ENCODE measurements around the gene WDR90. TPM values are rescaled to one million over a fixed set of nuclear protein-coding genes. Genes with fewer than 3 reads are reported as not detected.

The WDR90 gene
- polyA plus RNA-seq, 4 donors = 26.1 to 76.2 (median 35.0) TPM

DNA sequence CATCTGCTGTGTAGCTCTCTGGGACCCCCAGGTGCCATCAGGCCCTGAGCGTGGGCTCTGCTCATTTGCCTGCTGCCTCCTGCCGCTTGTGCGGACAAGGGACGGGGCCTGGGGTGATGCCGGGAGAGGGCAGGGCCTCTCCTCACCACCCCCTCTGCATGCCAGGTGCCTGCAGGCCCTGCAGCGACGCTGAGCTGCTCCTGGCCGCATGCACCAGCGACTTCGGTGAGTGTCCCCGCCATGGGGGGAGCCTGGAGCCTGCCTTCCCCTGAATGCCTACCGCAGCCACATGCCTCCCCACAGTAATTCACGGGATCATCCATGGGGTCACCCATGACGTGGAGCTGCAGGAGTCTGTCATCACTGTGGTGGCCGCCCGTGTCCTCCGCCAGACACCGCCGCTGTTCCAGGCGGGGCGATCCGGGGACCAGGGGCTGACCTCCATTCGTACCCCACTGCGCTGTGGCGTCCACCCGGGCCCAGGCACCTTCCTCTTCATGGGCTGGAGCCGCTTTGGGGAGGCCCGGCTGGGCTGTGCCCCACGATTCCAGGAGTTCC is 67.7 kb downstream of the WDR90 start:
- no peak for DNase-seq (ENCODE audit: low read depth in 4 of 4, low spot score in 3 of 4)

Other genes with a start within 250 kb of the WDR90 start
- 10 to 100 TPM; 17.3 to 31.8 (median 22.7) TPM for gene DECR2, start 247.5 kb upstream of the WDR90 start, polyA plus RNA-seq (ENCODE audit: insufficient read length in 4 of 4)
- 100 to 1,000 TPM in 1 of 4 donors, 10 to 100 TPM in 3; 44.2 to 144 (median 76.4) TPM for gene RAB11FIP3, start 223.7 kb upstream of the WDR90 start, polyA plus RNA-seq (ENCODE audit: insufficient read length in 4 of 4)
- 10 to 100 TPM; 16.2 to 36.6 (median 23.5) TPM for gene CAPN15, start 121.7 kb upstream of the WDR90 start, polyA plus RNA-seq (ENCODE audit: insufficient read length in 4 of 4)
- gene PRR35, start 89.0 kb upstream of the WDR90 start, polyA plus RNA-seq (ENCODE audit: insufficient read length in 4 of 4) = 10 to 100 TPM in 1 of 4 donors, 1 to 10 TPM in 2, under 1 TPM in 1; 0.59 to 21.7 (median 8.6) TPM
- 10 to 100 TPM in 1 of 4 donors, 1 to 10 TPM in 3; 2.7 to 10.3 (median 5.8) TPM for gene NHLRC4, start 82.4 kb upstream of the WDR90 start, polyA plus RNA-seq (ENCODE audit: insufficient read length in 4 of 4)
- gene PIGQ, start 79.4 kb upstream of the WDR90 start, polyA plus RNA-seq (ENCODE audit: insufficient read length in 4 of 4) = 10 to 100 TPM; 28.0 to 89.7 (median 50.2) TPM
- gene RAB40C, start 59.3 kb upstream of the WDR90 start, polyA plus RNA-seq (ENCODE audit: insufficient read length in 4 of 4) = 10 to 100 TPM; 12.4 to 32.9 (median 16.1) TPM
- gene WFIKKN1, start 18.4 kb upstream of the WDR90 start, polyA plus RNA-seq (ENCODE audit: insufficient read length in 4 of 4) = 1 to 10 TPM in 3 of 4 donors, under 1 TPM in 1; 0.82 to 3.5 (median 1.1) TPM
- 10 to 100 TPM; 44.5 to 67.1 (median 45.4) TPM for gene METTL26, start 13.1 kb upstream of the WDR90 start, polyA plus RNA-seq (ENCODE audit: insufficient read length in 4 of 4)
- gene MCRIP2, start 7.5 kb upstream of the WDR90 start, polyA plus RNA-seq (ENCODE audit: insufficient read length in 4 of 4) = 10 to 100 TPM in 3 of 4 donors, 1 to 10 TPM in 1; 3.5 to 30.3 (median 15.3) TPM
- 100 to 1,000 TPM in 1 of 4 donors, 10 to 100 TPM in 3; 56.9 to 127 (median 63.7) TPM for gene RHOT2, start 18.8 kb downstream of the WDR90 start, polyA plus RNA-seq (ENCODE audit: insufficient read length in 4 of 4)
- 1 to 10 TPM in 3 of 4 donors, under 1 TPM in 1; 0.91 to 2.8 (median 1.1) TPM for gene RHBDL1, start 26.3 kb downstream of the WDR90 start, polyA plus RNA-seq (ENCODE audit: insufficient read length in 4 of 4)
- 100 to 1,000 TPM in 2 of 4 donors, 10 to 100 TPM in 2; 84.9 to 143 (median 105) TPM for gene STUB1, start 31.0 kb downstream of the WDR90 start, polyA plus RNA-seq (ENCODE audit: insufficient read length in 4 of 4)
- gene JMJD8, start 35.0 kb downstream of the WDR90 start, polyA plus RNA-seq (ENCODE audit: insufficient read length in 4 of 4) = 10 to 100 TPM; 44.5 to 67.9 (median 60.9) TPM
- gene WDR24, start 41.0 kb downstream of the WDR90 start, polyA plus RNA-seq (ENCODE audit: insufficient read length in 4 of 4) = 10 to 100 TPM in 1 of 4 donors, 1 to 10 TPM in 3; 8.4 to 15.0 (median 9.9) TPM
- gene FBXL16, start 56.4 kb downstream of the WDR90 start, polyA plus RNA-seq (ENCODE audit: insufficient read length in 4 of 4) = 1 to 10 TPM in 2 of 4 donors, under 1 TPM in 2; 0.79 to 2.0 (median 1.2) TPM
- gene METRN, start 65.8 kb downstream of the WDR90 start, polyA plus RNA-seq (ENCODE audit: insufficient read length in 4 of 4) = 10 to 100 TPM in 2 of 4 donors, 1 to 10 TPM in 2; 5.2 to 12.1 (median 9.2) TPM
- 10 to 100 TPM in 3 of 4 donors, 1 to 10 TPM in 1; 8.9 to 28.2 (median 10.8) TPM for gene ANTKMT, start 71.8 kb downstream of the WDR90 start, polyA plus RNA-seq (ENCODE audit: insufficient read length in 4 of 4)
- gene CCDC78, start 77.1 kb downstream of the WDR90 start, polyA plus RNA-seq (ENCODE audit: insufficient read length in 4 of 4) = 1 to 10 TPM in 3 of 4 donors, under 1 TPM in 1; 0.86 to 3.5 (median 2.2) TPM
- 1 to 10 TPM; 2.4 to 7.9 (median 4.1) TPM for gene HAGHL, start 77.7 kb downstream of the WDR90 start, polyA plus RNA-seq (ENCODE audit: insufficient read length in 4 of 4)
- gene CIAO3, start 91.6 kb downstream of the WDR90 start, polyA plus RNA-seq (ENCODE audit: insufficient read length in 4 of 4) = 10 to 100 TPM; 15.8 to 31.2 (median 22.2) TPM
- 10 to 100 TPM in 3 of 4 donors, 1 to 10 TPM in 1; 2.3 to 27.1 (median 12.3) TPM for gene MSLN, start 111.4 kb downstream of the WDR90 start, polyA plus RNA-seq (ENCODE audit: insufficient read length in 4 of 4)
- gene RPUSD1, start 139.0 kb downstream of the WDR90 start, polyA plus RNA-seq (ENCODE audit: insufficient read length in 4 of 4) = 10 to 100 TPM in 3 of 4 donors, 1 to 10 TPM in 1; 8.5 to 16.5 (median 10.5) TPM
- 10 to 100 TPM; 19.9 to 48.6 (median 23.0) TPM for gene CHTF18, start 139.3 kb downstream of the WDR90 start, polyA plus RNA-seq (ENCODE audit: insufficient read length in 4 of 4)
- under 1 TPM in 2 of 4 donors, not detected in 2; 0.15 to 0.46 TPM for gene GNG13, start 151.4 kb downstream of the WDR90 start, polyA plus RNA-seq (ENCODE audit: insufficient read length in 4 of 4)

All from left renal pelvis (tissue), 4 donors.